GM21447 (cell line): ENCODE measurements around the gene RIMS4.

Source experiments
- ATAC-seq: cut with Tn5 transposase; IDR thresholded peaks from one replicate; pipeline ENCODE4 v1.9.1; 2021; ENCODE audit not compliant: unreplicated experiment

RIMS4 gene

GRCh38 chr20:44796758-44797457 is 13.4 kb downstream of the RIMS4 start:
- no peak for ATAC-seq

GRCh38 chr20:44796311-44796710 is 14.0 kb downstream of the RIMS4 start:
- no peak for ATAC-seq

- ATAC-seq, result no peak
These were observed 14.5 kb downstream of the RIMS4 start for GRCh38 chr20:44795836-44796235.

DNA sequence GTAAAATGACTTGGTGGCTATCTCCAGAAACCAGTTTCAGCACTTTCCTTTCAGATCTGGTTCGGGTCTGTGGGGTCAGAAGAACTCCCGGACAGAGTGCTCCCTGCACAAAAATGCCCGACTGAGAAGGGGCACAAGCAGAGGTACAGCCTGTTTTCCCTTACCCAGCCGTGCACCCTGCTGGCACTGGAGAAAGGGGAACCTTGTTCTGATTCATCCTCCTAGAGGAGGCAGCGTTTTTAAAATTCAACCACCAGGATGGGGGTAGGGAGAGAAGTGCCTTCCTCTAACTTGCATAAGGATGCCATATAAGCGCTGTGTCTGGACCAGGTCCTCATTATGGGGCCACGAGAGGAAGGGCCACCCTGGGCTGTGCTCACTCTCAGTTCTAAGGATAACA is 17.6 kb downstream of the RIMS4 start:
- ATAC-seq, result no peak

DNA sequence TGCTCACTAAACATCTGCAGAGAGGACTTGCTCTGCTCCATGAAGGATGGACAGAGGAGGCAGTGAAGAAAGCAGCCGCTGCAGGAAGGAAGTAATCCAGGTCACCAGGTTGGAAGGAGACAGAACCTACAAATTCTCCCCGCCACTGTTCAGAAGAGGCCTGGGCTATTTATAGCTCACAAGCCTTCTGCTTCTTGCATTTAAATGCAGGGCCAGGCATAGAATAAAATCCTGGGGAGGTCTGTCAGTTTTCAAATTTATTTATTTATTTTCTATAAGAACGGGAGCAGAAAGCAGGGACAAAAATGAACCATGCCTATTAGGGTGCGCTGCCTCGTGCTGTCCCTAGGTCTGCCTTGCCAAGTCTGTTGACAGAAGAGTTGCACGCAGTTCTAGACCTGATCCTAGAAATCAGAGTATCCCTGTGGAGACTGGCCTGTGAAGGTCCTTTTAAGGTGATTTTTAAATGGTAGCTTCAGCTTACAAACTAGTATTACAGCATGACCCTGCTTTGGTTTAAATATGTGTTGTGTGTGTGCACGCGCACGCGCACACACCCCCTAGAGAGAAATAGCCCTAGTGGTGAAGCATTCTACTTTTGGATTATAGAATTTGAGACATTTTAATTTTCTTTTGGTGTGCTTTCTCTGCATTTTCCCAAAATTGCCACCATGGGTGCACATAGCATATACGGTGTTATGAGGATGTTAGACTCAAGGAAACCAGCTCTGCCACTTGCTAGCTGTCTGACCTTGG is 19.5 kb downstream of the RIMS4 start:
- no peak for ATAC-seq

GRCh38 chr20:44788706-44789456 is 21.5 kb downstream of the RIMS4 start:
- no peak for ATAC-seq

GRCh38 chr20:44787299-44787698 is 23.0 kb downstream of the RIMS4 start:
- ATAC-seq, result no peak

- ATAC-seq, result no peak
These were observed 24.6 kb downstream of the RIMS4 start for GRCh38 chr20:44785768-44786167.

DNA sequence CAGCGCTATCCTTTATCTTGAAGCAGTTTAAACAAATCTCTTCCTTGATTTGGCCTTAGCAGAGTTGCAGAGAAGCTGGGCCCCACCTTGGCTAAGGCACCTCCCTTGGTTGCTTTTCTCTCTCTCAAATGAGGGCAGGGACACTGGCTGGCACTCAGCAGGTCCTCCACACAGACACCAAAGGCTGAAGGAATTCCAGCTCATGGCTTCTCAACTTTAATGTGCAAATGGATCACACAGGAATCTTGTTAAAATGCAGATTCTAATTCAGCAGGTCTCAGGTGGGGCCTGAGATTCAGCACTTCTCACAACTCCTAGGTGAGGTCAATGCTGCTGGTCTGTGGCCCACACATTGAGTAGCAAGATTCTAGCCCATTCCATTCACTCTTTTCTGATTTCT is 25.7 kb downstream of the RIMS4 start:
- ATAC-seq, result no peak

- ATAC-seq, result no peak
These were observed 28.6 kb downstream of the RIMS4 start for GRCh38 chr20:44781791-44782190.

DNA sequence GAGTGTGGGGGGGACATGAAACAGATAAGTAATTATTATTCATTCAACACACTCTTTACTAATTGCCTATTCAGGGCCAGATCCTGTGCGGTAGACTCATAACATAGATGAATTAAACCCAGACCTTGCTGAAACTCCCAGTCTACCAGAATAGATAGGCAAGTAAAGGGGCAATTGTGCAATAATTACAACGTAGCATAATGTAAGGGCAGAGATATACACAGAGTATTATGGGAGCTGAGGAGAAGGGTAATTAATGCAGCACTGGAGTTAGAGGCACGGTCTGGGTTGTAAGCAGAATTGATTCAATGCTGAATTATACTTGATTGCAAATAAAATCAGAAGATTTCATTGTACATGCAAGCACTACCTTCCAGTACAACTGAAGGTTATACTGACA is 29.2 kb downstream of the RIMS4 start:
- no peak for ATAC-seq

GRCh38 chr20:44780226-44780625 is 30.1 kb downstream of the RIMS4 start:
- ATAC-seq, result no peak

- no peak for ATAC-seq
These were observed 33.4 kb downstream of the RIMS4 start for GRCh38 chr20:44776980-44777379.

GRCh38 chr20:44773070-44773829 is 37.1 kb downstream of the RIMS4 start:
- ATAC-seq, result no peak

DNA sequence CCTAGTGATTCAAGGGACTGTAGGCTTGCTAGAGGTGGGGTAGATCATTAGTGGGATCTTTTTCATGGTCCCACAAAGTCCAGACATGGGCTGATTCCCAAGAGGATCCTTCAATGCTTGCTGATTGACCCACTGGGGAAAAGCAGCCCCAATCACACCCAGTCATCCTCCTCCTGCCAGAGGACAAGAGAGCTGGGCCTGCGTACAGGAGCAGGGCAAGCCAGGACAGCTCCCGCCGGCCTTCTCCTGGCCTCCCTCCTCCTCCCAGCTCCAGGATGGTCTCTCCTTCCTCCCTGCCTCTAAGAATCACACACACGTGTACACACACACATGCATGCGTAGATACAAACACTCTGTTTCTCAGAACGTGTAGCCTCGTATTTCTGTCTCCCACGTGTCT is 37.7 kb downstream of the RIMS4 start:
- no peak for ATAC-seq

DNA sequence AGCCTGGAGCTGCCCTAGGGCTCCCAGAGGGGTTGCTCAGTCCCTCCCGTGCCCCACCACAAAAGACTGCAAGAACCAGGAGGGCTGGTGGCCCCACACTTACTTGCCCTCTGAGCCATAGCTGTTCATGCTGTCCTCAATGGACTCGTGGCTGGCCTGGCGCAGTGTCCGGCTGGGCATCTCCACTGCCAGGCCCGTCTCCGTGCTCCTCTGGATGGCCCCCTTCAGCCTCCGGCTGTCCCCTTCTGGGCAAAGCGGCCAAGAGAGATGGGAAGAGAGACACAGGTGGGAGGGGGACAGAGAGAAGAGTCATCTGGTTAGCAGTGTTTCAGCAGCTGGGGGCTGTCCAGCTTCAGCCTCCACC is 39.2 kb downstream of the RIMS4 start:
- ATAC-seq, result no peak

DNA sequence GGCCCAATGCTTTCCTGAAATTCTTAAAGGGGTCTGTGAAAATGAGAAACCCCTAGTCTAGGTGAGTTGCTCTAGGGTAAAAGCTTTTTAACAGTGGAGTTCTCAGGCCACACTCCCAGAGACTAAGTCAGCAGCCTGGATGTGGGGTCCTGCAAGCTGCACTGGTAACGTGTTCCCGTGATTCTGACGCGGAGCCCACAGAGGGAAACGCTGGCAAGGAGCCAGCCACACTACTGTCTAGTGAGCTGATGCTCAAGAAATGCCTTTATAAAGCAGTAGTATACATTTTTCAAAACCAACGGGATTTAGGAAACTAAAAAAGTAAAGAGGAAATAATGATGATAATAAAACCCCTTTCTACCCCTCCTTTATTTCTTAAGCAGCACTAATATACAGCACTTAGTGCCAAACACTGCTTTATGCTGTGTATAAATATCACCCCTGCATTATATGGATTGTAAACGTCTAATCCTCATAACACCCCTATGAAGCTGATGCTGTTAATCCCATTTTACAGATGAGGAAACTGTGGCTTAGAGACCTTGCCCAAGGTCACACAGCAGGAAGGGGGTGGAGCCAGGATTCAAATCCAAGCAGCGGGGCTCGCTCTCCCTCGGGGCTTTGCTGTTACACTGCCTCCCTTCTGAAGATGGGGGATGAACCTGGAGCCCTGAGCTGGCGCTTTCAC is 39.7 kb downstream of the RIMS4 start:
- ATAC-seq, result no peak

DNA sequence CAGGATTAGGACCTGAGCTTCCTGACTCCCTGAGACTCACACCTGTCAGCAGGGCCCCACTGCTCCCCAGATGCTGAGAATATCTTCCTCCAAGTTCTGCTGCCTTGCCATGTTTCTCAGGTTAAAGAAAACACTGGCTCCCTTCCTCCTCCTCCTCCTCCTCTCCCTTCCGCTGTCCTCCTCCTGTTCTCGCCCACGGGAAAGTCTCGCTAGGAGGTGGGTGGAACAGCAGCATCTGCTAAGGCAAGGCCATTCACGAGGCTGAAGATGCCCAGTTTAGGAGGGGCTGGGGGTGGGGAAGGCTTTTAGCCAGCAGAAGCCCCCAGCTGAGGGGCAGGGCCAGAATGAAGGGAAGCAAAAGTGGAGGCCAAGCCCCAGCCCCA is 40.9 kb downstream of the RIMS4 start:
- ATAC-seq, result no peak

DNA sequence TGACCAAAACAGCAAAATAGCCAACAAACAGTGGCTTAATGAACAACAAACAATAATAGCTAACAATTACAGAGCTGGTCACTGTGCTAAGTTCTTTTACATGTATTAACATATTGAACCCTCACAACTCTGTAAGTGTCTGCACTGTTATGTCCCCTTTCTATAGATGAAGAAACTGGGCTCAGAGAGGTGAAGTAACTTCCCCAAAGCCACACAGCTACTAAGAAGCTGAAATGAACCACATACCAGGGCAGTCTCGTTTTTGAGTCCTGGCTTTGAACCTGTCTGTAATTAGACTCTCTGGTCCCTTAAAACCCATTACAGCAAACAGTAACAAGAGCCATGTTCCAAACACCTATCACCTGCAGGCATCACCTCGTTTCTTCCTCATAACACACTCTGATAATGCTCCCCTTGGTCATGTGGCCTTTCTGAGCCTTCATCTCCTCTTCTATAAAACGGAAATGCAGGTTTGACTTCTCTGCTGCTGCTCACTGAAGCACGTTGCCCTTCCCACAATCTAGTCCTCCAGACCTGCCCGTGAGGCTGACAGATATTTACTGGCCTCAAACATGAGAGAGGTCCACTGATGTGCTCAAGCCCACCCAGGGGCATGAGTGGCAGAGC is 41.4 kb downstream of the RIMS4 start:
- ATAC-seq, result no peak

DNA sequence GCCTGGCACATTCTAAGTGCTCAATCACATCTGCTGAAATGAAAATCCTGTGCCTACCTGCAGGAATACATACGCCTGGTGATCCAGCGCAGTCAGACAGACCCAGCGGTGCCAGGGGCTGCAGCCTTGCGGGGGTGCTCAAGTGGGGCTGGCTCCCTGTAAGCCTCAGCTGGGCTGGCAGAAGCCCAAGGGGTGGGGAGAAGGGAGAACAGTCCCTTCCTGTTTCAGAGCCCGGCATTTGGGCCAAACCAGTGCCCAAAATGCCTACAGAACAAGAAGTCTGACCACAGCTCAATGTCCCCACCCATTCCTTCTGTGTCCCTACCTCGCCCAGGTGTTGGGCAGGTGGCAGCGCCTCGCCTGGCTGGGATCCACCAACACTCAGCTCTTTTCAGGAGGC is 42.1 kb downstream of the RIMS4 start:
- no peak for ATAC-seq
